ENCODE results near the gene GPR37.

- TF ChIP-seq CTCF (IDR thresholded peaks at IDR 0.05) (no peak), POLR2AphosphoS5 (IDR thresholded peaks at IDR 0.05; ENCODE audit: low read depth, low read length) (no peak), TCF7L2 (IDR thresholded peaks at IDR 0.05; ENCODE audit: low read depth, low read length) (no peak), SIN3A (IDR thresholded peaks at IDR 0.05; ENCODE audit: borderline replicate concordance, insufficient read depth, low read depth, low read length) (no peak), REST (IDR thresholded peaks at IDR 0.05; ENCODE audit: insufficient read depth in 1 of 2, low read depth in 2 of 2, low read length in 1 of 2) (no peak)
These were observed 2.9 kb upstream of the GPR37 start for GRCh38 chr7:124768525-124768924.

All from Panc1 (cell line).